Right ventricle myocardium inferior (tissue), 1 donor: Measurements from ENCODE around the gene ANGEL2. TPM values are rescaled to one million over a fixed set of nuclear protein-coding genes. Genes with fewer than 3 reads are reported as not detected.

Source experiments
- ATAC-seq: fragments of 200-7000 bp; cut with Tn5 transposase; one replicate; pipeline ENCODE4 v1.9.1; 2020; ENCODE audit warnings: mild to moderate bottlenecking, moderate library complexity
- DNase-seq: peaks from one replicate; pipeline ENCODE4 v3.0.0; 2021; ENCODE audit errors: missing footprints
- intact Hi-C: fragments of 100-400 bp; cut with DNase I; formaldehyde crosslinking; loops from one replicate; pipeline ENCODE4 v1.11.0; 2022
- total RNA-seq: library from RNA; stranded (reverse); fragmentation: NEBNext Ultra II Directional; extraction: Animal tissue kit (Norgen Biotek cat#: 25700); gene quantifications from one replicate; pipeline ENCODE4 v1.2.1, GENCODE V29; 2021
- donor health status: DM: no; HTN: yes; CAD: no; lungs with severe emphysema.

ANGEL2 gene
- total RNA-seq, 1 donor from 2014 or later, result 14.3 TPM

- DNase-seq (no peak), ATAC-seq (no peak)
- intact Hi-C loops, result no loop called here
These were observed 72.3 kb downstream of the ANGEL2 start for GRCh38 chr1:212943393-212943710.

GRCh38 chr1:212942679-212943392 lies 72.8 kb downstream of the ANGEL2 start:
- intact Hi-C loops, result no loop called here
- DNase-seq, result no peak
- no peak for ATAC-seq

Other genes with a start within 250 kb of the ANGEL2 start
- gene NSL1, start 224.1 kb downstream of the ANGEL2 start, total RNA-seq, result 26.7 TPM
- gene TATDN3, start 224.0 kb downstream of the ANGEL2 start, total RNA-seq, result 20.5 TPM
- not detected for gene SPATA45, start 168.2 kb downstream of the ANGEL2 start, total RNA-seq
- 1.5 TPM for gene FLVCR1, start 157.6 kb downstream of the ANGEL2 start, total RNA-seq
- gene VASH2, start 65.3 kb downstream of the ANGEL2 start, total RNA-seq, result 1.4 TPM
- 10.8 TPM for gene RPS6KC1, start 35.4 kb upstream of the ANGEL2 start, total RNA-seq